ENCODE measurements around the gene METTL13. TPM values are rescaled to one million over a fixed set of nuclear protein-coding genes. Genes with fewer than 3 reads are reported as not detected.

METTL13 gene
- 10 to 100 TPM; 13.1 to 24.1 (median 14.8) TPM for total RNA-seq
- 10 to 100 TPM in 1 of 2 donors, 1 to 10 TPM in 1; 5.0 to 29.2 TPM for polyA plus RNA-seq
- long read RNA-seq, donor 1, transcript METTL13-201 (8 exons, 3,327 nt), result major isoform, 14 of 35 reads
- long read RNA-seq, donor 1, partial matches to known transcripts, result 6 of 35 reads
- long read RNA-seq, donor 1, other reads (novel, unspliced or antisense), result 14 of 35 reads
- long read RNA-seq, donor 2, transcript METTL13-201 (8 exons, 3,327 nt), result major isoform, 59 of 90 reads
- long read RNA-seq, donor 2, partial matches to known transcripts, result 4 of 90 reads
- long read RNA-seq, donor 2, other reads (novel, unspliced or antisense), result 23 of 90 reads
- long read RNA-seq, donor 3, transcript METTL13-201 (8 exons, 3,327 nt), result major isoform, 33 of 52 reads
- long read RNA-seq, donor 3, partial matches to known transcripts, result 10 of 52 reads
- long read RNA-seq, donor 3, other reads (novel, unspliced or antisense), result 5 of 52 reads

- peak; percentile 100 for ATAC-seq
- WGBS, 4 donors, result 0 to 1% (median 0%) methylated on average over 55 to 57 of the region's 57 CpGs
- H3K9me3 ChIP-seq, result no peaks in the 10 kb centered on the region
- peak within 1 kb of the TSS; percentile 54 to 93 (median 90) for H3K27ac ChIP-seq
- H3K4me1 ChIP-seq, result peaks cover 0 to 31% (median 18%) of the 10 kb centered on the region in 12 donors
- peaks cover 0 to 30% (median 22%) of the 10 kb centered on the region in 9 donors for H3K36me3 ChIP-seq
- TF ChIP-seq POLR2A (IDR thresholded peaks at IDR 0.05) (peak; percentile 73 to 97), CTCF (IDR thresholded peaks at IDR 0.05) (peak in 1 of 12 donors; percentile 12)
- no peaks in the 10 kb centered on the region for H3K27me3 ChIP-seq
- H3K4me3 ChIP-seq, result peak within 1 kb of the TSS; percentile 46 to 91 (median 75)
- peak; percentile 98 to 99 (median 99) for DNase-seq
- intact Hi-C loops (cut with DNase I), result loop anchor here in 8 of 10 donors (1.0 to 10.0 kb wide), 11 partner anchors 38 to 751 kb away; partner anchors contain the start of genes VAMP4 (in 7 of the 8), MYOC (in 1 of the 8) and SUCO (in 1 of the 8)
These were observed at the start of gene METTL13 for GRCh38 chr1:171781176-171781875. Gene METTL13 (plus strand): TSS chr1:171781660. CDS start chr1:171781968, 308 bp downstream.

- Histone ChIP-seq H3K4me1 (peaks cover 0 to 32% (median 14%) of the 10 kb centered on the region in 12 donors), H3K9me3 (no peaks in the 10 kb centered on the region), H3K27ac (peak overlapping the region in 1 of 12 donors; percentile 17), H3K36me3 (peaks cover 0 to 58% (median 32%) of the 10 kb centered on the region in 9 donors), H3K27me3 (no peaks in the 10 kb centered on the region), H3K4me3 (no peak overlapping the region)
- TF ChIP-seq POLR2A (IDR thresholded peaks at IDR 0.05) (no peak), CTCF (IDR thresholded peaks at IDR 0.05) (no peak)
- DNase-seq (no peak), ATAC-seq (no peak)
- intact Hi-C loops (cut with DNase I), result no loop called here
- 95 to 100% (median 97%) methylated on average over 2 of the region's 2 CpGs for WGBS, 4 donors
These were observed 45.3 kb upstream of the METTL13 start for GRCh38 chr1:171736196-171736595.

GRCh38 chr1:171738911-171739310 is 42.5 kb upstream of the METTL13 start:
- TF ChIP-seq CTCF (IDR thresholded peaks at IDR 0.05) (no peak), POLR2A (IDR thresholded peaks at IDR 0.05) (no peak)
- intact Hi-C loops (cut with DNase I), result no loop called here
- Histone ChIP-seq H3K36me3 (peaks cover 0 to 48% (median 32%) of the 10 kb centered on the region in 9 donors), H3K4me3 (no peak overlapping the region), H3K27me3 (no peaks in the 10 kb centered on the region), H3K4me1 (peaks cover 0 to 44% (median 23%) of the 10 kb centered on the region in 12 donors), H3K27ac (peak overlapping the region in 1 of 12 donors; percentile 97), H3K9me3 (no peaks in the 10 kb centered on the region)
- no peak for DNase-seq
- no peak for ATAC-seq
- 75 to 94% (median 84%) methylated on average over 2 of the region's 2 CpGs for WGBS, 4 donors
